GM18505 (cell line): ENCODE data around the gene TRIM47.

Experiments
- ATAC-seq: cut with Tn5 transposase; IDR thresholded peaks from one replicate; pipeline ENCODE4 v1.9.1; 2021; ENCODE audit not compliant: unreplicated experiment
- POLR2A ChIP-seq: IDR thresholded peaks from 4 replicates; pipeline ENCODE4 v1.6.1; 2011; ENCODE audit warnings: borderline replicate concordance; ENCODE audit not compliant: insufficient read depth, insufficient read length; ENCODE audit errors: extremely low read depth

The TRIM47 gene

GRCh38 chr17:75847614-75848522, 30.5 kb downstream of the TRIM47 start:
- no peak for TF ChIP-seq POLR2A
- ATAC-seq: no peak

DNA sequence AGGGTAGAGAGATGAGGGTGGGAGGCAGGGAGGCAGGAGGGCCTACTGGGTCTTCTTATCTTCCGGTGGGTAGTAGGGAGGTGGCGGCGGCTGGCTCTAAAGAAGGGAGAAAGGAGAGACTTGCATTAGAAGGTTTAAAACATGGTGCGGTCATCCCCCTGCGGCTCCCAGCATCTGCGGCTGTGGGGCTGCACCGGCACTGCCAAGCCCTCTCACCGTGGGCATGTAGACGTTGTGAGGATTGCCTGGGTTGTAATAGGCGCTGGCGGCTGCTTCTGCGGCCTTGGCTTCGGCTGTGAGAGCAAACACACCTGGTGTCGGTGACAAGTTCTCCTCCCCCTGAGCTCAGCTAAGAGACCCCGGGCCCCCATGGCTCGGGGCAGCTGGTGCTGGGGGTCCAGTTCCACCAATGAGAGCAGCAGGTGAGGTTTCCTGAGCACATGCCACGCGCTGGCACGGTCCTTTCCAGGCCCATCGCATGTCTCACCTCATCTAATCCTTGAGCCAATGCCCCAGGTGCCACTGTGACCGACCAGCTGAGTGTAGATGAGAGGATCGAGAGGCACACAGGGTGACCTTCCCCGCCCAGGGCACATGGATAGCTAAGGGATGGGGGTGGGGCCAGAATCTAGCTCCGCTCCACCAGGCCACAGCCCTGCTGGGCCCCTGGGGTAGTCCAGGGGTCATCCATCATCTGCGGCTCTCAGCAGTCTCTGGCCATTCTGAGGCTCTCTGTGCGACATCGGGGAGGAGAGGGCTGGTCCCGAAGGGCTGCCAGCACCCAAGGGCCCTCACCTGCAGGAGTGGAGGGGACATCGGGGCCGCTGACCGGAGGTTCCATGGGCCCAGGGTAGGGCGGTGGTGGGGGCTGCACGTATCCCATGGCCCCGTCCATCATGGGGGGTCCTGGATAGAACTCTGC, 31.4 kb downstream of the TRIM47 start:
- no peak for TF ChIP-seq POLR2A
- no peak for ATAC-seq

DNA sequence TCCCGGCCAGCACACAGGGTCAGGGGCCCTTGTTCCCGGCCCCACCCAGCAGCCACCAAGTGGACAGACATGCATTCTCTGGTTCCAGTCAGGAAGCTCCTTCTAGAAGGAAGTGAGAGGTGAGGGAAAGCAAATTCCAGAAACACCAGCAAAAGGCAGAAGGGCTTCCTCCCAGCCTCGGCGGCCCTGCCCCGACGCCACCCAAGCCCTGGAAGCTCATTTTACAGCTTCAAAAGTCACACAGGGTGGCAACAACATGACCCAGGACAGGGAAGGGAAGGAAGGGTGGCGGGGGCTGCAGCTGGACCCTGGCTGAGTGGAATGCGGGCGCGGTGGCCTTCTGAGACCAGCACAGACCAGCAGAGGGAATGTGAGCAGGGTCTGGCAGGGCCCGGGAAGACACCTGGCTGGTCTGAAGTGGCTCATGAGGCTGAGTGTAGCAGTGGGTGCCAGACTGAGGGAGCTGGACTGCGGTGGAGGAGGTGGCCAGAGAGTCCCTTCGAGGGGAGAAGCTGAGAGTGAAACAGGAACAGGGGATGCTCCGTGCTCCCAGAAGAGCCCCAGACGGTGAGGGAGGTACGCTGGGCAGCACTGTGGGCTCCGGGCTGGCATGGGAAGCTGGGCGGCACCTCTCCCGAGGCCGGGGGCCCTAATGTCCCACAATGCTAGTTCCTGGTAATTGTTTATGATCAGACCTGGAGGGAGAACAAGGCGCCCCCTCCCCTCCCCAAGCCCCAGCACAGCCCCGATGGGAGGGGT, 32.3 kb downstream of the TRIM47 start:
- no peak for TF ChIP-seq POLR2A
- no peak for ATAC-seq

- ATAC-seq: peak; percentile 60
- peak; percentile 27 for TF ChIP-seq POLR2A
These were observed 33.2 kb downstream of the TRIM47 start for GRCh38 chr17:75845058-75845711.

DNA sequence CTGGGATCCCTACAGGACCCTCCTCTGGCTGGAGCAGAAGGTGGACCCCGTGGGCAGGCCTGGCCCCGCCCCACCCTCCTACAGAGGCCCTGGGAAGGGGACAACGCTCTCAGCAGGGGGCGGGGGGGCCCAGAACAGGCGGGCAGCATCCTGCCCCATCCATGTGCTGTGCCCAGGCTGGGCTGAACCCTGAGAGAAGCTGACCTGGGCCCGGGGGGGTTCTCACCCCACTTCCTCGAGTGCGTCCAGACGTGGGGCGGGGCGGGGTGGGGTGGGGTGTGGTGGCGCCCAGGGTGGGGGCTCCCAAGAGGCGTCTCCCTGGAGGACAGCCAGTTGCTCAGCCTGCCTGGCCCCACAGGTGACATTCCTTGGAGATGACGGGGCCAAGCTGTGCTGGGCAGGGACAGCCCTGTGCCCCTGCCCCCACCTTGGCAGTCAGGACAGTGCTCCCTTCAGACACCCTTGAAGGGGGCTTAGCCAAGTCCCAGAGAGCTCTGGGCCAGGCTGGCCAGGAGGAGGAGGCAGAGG, 33.8 kb downstream of the TRIM47 start:
- TF ChIP-seq POLR2A: no peak
- no peak for ATAC-seq

- peak; percentile 42 for TF ChIP-seq POLR2A
- ATAC-seq: no peak
These were observed 34.5 kb downstream of the TRIM47 start, which contains the start of gene UNC13D for GRCh38 chr17:75843577-75844529. Gene UNC13D (minus strand): TSS chr17:75844404. CDS start chr17:75844337, 67 bp downstream.

DNA sequence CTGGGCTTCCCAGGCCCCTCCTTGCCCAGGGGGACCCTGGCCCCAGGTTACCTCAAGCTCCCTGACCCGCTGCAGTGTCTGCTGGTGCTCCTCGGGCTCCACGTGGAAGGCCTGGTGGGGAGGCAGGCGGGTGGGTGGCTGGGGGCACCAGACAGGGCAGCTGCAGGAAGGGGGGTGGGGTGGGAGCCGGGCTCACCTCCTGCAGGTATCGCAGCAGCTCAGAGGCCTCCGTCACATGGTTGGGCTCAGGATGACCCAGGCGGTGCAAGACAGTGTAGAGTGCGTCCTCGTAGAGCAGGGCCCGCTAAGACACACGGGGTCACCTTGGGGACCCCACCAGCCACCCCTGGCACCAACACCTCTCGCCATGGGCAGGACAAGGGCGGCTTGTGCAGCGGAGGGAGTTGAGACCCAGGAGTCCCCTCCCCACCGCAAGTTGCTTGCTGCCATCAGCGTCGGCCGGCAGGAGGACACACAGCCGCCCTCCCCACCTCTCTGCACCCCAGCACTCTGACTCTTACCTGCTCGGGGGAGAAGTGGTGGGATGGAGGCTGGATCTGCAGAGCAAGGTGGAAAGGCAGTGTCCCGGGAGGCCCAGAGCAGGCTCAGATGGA, 35.3 kb downstream of the TRIM47 start:
- TF ChIP-seq POLR2A: no peak
- no peak for ATAC-seq

DNA sequence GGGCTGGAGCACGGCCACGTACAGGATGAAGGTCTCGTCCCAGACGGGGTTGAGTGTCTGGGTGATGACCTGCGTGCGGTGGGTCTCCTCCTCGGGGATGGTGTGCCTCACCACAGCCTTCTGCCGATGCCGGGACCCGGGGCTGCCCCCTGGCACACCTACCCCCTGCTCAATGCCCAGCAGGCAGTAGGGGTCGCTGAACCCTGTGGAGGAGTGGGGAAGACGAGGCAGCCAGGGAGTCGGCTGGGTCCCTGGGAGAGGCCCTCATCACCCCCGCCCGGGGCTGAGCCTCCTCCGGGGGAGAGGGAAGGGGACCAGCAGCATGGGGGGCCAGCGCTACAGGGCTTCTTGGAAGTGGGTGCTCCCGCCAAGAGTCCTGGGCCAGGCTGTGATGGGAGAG, 36.0 kb downstream of the TRIM47 start:
- no peak for TF ChIP-seq POLR2A
- ATAC-seq: no peak

DNA sequence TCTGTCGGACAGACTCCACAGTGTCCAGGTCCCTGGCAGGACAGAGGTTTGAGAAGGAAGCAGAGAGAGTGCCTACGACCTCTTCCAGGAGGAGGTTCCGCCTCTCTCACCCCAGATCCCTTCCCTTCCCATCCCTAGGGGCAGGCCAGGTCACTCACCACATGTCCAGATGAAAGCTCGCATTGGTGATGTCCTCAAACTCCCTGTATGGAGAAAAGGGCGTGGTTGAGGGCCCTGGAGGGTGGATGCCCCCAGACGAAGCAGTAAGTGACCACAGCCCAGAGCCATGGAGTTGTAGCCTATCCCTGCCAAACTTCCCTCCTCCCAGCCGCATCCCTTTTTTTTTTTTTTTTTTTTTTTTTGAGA, 37.6 kb downstream of the TRIM47 start:
- TF ChIP-seq POLR2A: no peak
- ATAC-seq: no peak

DNA sequence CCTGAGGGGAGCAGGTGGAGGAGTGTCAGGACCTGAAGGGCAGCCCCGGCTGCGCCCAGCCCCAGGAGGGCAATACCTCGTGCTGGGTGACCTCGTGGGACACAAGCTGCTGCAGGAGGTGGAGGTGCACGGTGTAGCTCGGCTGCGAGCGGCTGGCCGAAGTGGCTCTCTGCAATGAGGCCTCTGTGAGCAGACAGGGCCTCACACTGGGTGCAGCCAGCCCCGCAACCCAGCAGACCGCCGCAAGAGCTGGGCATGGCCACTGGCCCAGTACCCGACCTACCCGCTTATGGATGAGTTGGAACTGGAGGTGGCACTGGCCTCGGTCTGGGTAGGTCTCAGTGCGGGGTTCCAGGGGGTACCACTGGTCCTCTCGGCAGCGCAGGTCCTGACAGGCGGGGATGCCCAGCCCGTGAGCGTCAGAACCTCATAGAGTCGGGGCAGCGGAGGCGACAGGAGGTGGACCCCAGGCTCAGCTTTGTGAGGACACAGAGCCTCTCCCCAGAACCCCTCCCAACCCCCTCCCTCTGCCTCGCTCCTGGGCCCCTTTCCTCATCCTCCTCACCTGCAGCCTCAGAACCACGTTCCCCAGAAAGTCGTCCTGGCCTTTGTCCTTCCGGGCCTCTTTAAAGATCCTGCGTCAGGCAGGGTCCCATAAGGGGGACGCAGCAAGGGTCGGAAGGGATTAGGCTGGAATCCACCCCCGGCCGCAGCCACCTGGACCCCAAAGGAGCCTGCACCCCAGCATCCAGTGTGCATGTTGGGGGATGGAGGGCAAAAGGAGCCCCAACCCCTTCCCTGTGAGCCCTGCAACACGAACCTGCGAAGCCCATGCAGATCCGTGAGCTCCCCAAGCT, 38.2 kb downstream of the TRIM47 start:
- no peak for ATAC-seq
- no peak for TF ChIP-seq POLR2A
